CD14-positive monocyte (primary cell): ENCODE results near the gene CYP46A1. TPM values are rescaled to one million over a fixed set of nuclear protein-coding genes. Genes with fewer than 3 reads are reported as not detected.
A peak's percentile ranks its signal among the peaks of the same experiment; 100 is the strongest.

ENCODE experiments used
- DNase-seq, 3 donors: peaks; one replicate each; pipeline ENCODE4 v3.0.0-alpha.2; 2011 to 2022
- H2AFZ ChIP-seq: 2 replicates; pipeline ENCODE4 v1.6.0; 2012; ENCODE audit warnings: mild to moderate bottlenecking, low read depth, low read length, inconsistent platforms; ENCODE audit not compliant: insufficient read depth, poor library complexity, severe bottlenecking
- H3K27ac ChIP-seq, 2 donors: 1 replicate in 1 of 2; 2 replicates in 1 of 2; pipeline ENCODE4 v1.5.1; 2012 to 2013; ENCODE audit warnings: low read length in 2 of 2, control low read depth in 1 of 2, inconsistent platforms in 1 of 2, low read depth in 1 of 2, mild to moderate bottlenecking in 1 of 2
- H3K27me3 ChIP-seq, 2 donors: one replicate each; pipeline versions ENCODE4 v1.6.0 to v1.6.1; 2011 to 2013; ENCODE audit warnings: low read length in 2 of 2; ENCODE audit not compliant: control insufficient read depth in 2 of 2, insufficient read depth in 2 of 2
- H3K36me3 ChIP-seq, 2 donors: replicated peaks in 1 of 2; 1 replicate in 1 of 2; 2 replicates in 1 of 2; pipeline versions ENCODE4 v1.5.1 to v1.6.1; 2012 to 2013; ENCODE audit warnings: low read length in 2 of 2, control low read depth in 1 of 2, inconsistent platforms in 1 of 2, mild to moderate bottlenecking in 1 of 2; ENCODE audit not compliant: insufficient read depth in 2 of 2, control insufficient read depth in 1 of 2
- H3K4me1 ChIP-seq, 2 donors: 1 replicate in 1 of 2; 2 replicates in 1 of 2; pipeline versions ENCODE4 v1.5.1 to v1.6.1; 2012 to 2013; ENCODE audit warnings: low read length in 2 of 2, control low read depth in 1 of 2, inconsistent platforms in 1 of 2, mild to moderate bottlenecking in 1 of 2, moderate library complexity in 1 of 2; ENCODE audit not compliant: insufficient read depth in 2 of 2, control insufficient read depth in 1 of 2
- H3K4me2 ChIP-seq: replicated peaks from 2 replicates; pipeline ENCODE3; 2012; ENCODE audit warnings: low read length, moderate library complexity, mild to moderate bottlenecking; ENCODE audit not compliant: poor library complexity, severe bottlenecking; ENCODE audit errors: extremely low read depth
- H3K4me3 ChIP-seq, 3 experiments: fragments of 200-600 bp in 1 of 3; sonication (generic) in 1 of 3; replicated peaks in 1 of 3; 1 replicate in 2 of 3; 2 replicates in 1 of 3; pipeline ENCODE4 v1.5.1; 2011 to 2013; ENCODE audit warnings: low read length in 3 of 3, mild to moderate bottlenecking in 3 of 3, control low read depth in 2 of 3, low read depth in 2 of 3, inconsistent platforms in 1 of 3, moderate library complexity in 1 of 3
- H3K79me2 ChIP-seq: 2 replicates; pipeline ENCODE4 v1.6.0; 2012; ENCODE audit warnings: mild to moderate bottlenecking, control low read depth, inconsistent platforms, low read length, moderate library complexity; ENCODE audit not compliant: insufficient read depth
- H3K9ac ChIP-seq: 2 replicates; pipeline ENCODE4 v1.6.0; 2017; ENCODE audit warnings: low read length, mild to moderate bottlenecking; ENCODE audit not compliant: insufficient read depth, poor library complexity, severe bottlenecking
- H3K9me3 ChIP-seq, 2 donors: replicated peaks in 1 of 2; 1 replicate in 1 of 2; 2 replicates in 1 of 2; pipeline versions ENCODE4 v1.5.1 to v1.6.1; 2012 to 2013; ENCODE audit warnings: low read length in 2 of 2, control low read depth in 1 of 2; ENCODE audit not compliant: control insufficient read depth in 1 of 2, insufficient read depth in 1 of 2
- H4K20me1 ChIP-seq: 2 replicates; pipeline ENCODE4 v1.6.0; 2012; ENCODE audit warnings: mild to moderate bottlenecking, low read length, control low read depth, moderate library complexity; ENCODE audit not compliant: insufficient read depth
- H3K27ac Mint-ChIP-seq, 7 donors: one replicate each; pipeline ENCODE4 v1.8.0; 2020; ENCODE audit warnings: mild to moderate bottlenecking in 7 of 7, mixed read lengths in 7 of 7, moderate library complexity in 6 of 7, inconsistent platforms in 2 of 7
- H3K27me3 Mint-ChIP-seq, 3 donors: one replicate each; pipeline ENCODE4 v1.8.0; 2021 to 2022; ENCODE audit warnings: low read depth in 3 of 3, mild to moderate bottlenecking in 3 of 3, mixed read lengths in 3 of 3, moderate library complexity in 3 of 3, inconsistent platforms in 1 of 3
- H3K36me3 Mint-ChIP-seq, 2 donors: one replicate each; pipeline ENCODE4 v1.8.0; 2020; ENCODE audit warnings: mixed read lengths in 2 of 2, inconsistent platforms in 1 of 2, mild to moderate bottlenecking in 1 of 2
- H3K4me1 Mint-ChIP-seq: one replicate; pipeline ENCODE4 v1.8.0; 2020; ENCODE audit warnings: mild to moderate bottlenecking, mixed read lengths
- H3K4me3 Mint-ChIP-seq, 2 donors: one replicate each; pipeline ENCODE4 v1.8.0; 2020; ENCODE audit warnings: mild to moderate bottlenecking in 2 of 2, mixed read lengths in 2 of 2, moderate library complexity in 1 of 2
- H3K9me3 Mint-ChIP-seq, 7 donors: one replicate each; pipeline ENCODE4 v1.8.0; 2020 to 2022; ENCODE audit warnings: mixed read lengths in 7 of 7, mild to moderate bottlenecking in 6 of 7, moderate library complexity in 6 of 7, inconsistent platforms in 2 of 7
- CTCF ChIP-seq: fragments of 200-600 bp; IDR thresholded peaks from one replicate; pipeline ENCODE4 v1.8.0; 2022; ENCODE audit warnings: antibody characterized with exemption, mild to moderate bottlenecking
- WGBS: methylation state at CpG from one replicate; pipeline ENCODE4 v1.1.5; 2013; ENCODE audit warnings: missing lambda C conversion rate; ENCODE audit not compliant: insufficient coverage; 5-methylcytosine and 5-hydroxymethylcytosine counted together
- intact Hi-C, 2 donors: fragments of 100-400 bp; cut with micrococcal nuclease; formaldehyde crosslinking; loops; one replicate each; pipeline versions ENCODE4 v1.15.0 to v1.15.1; 2023
- polyA plus RNA-seq, 3 donors: library from polyadenylated mRNA; depleted of rRNA in 1 of 3; unstranded in 2 of 3; stranded (reverse) in 1 of 3; fragments of 300-500 nt in 2 of 3; fragments of >200 nt in 1 of 3; fragmentation: Illumina TruSeq in 2 of 3; gene quantifications; 1 replicate in 2 of 3; 2 replicates in 1 of 3; pipeline ENCODE4 v1.2.3, GENCODE V29; 2012 to 2021

CYP46A1 gene
- polyA plus RNA-seq, 3 donors, result not detected

DNA sequence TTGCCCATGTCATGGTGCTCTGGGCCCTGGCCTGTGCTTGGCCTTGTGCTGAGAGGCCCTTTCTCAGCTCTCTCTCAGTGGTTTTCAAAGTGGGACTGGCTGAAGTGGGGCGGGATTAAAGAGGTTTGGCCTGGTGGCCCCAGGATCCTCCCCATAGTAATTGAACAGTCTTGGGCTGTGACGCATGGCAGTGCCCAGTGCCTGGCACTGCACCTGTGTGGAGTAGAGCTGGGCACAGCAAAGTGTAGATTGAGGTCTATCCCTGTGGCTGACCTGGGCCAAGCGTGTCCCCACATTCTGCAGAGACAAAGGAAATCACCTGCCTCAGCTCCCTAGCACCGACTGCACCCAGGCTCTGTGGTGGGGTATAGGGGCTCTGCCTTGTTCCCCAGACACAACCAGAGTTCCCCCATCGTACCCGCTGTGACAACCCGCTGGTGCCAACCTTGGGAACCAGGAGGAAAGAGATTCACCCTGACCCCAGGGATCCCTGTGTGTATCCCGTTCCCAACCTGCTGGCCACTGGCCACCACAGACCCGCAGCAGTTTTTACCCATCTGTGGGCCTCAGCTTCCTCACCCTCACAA lies 9.9 kb upstream of the CYP46A1 start:
- Histone ChIP-seq H2AFZ (no peak overlapping the region), H3K27me3 (peaks cover 0 to 11% of the 10 kb centered on the region in 2 donors), H3K9ac (no peak overlapping the region), H3K36me3 (no peaks in the 10 kb centered on the region), H3K4me1 (peaks cover 9 to 10% of the 10 kb centered on the region in 2 donors), H4K20me1 (no peaks in the 10 kb centered on the region), H3K27ac (no peak overlapping the region), H3K9me3 (peaks cover 21 to 27% of the 10 kb centered on the region in 2 donors), H3K4me3 (no peak overlapping the region), H3K4me2 (no peak overlapping the region), H3K79me2 (no peaks in the 10 kb centered on the region)
- H3K4me3 Mint-ChIP-seq, result no peak overlapping the region
- H3K9me3 Mint-ChIP-seq, result peaks cover 16 to 30% (median 22%) of the 10 kb centered on the region in 7 donors
- H3K27me3 Mint-ChIP-seq, result peaks cover 24 to 34% (median 30%) of the 10 kb centered on the region in 3 donors
- intact Hi-C loops, result no loop called here
- peaks cover 8% of the 10 kb centered on the region for H3K4me1 Mint-ChIP-seq
- H3K36me3 Mint-ChIP-seq, result no peaks in the 10 kb centered on the region
- TF ChIP-seq CTCF, result no peak
- DNase-seq, result no peak
- 100% methylated on average over 2 of the region's 9 CpGs for WGBS
- H3K27ac Mint-ChIP-seq, result no peak overlapping the region

GRCh38 chr14:99674776-99675381 lies 9.2 kb upstream of the CYP46A1 start:
- no peak for DNase-seq
- peaks cover 8% of the 10 kb centered on the region for H3K4me1 Mint-ChIP-seq
- H3K27me3 ChIP-seq, result peaks cover 0 to 11% of the 10 kb centered on the region in 2 donors
- H3K4me1 ChIP-seq, result peaks cover 9 to 10% of the 10 kb centered on the region in 2 donors
- H3K4me3 ChIP-seq, result no peak overlapping the region
- H3K36me3 ChIP-seq, result no peaks in the 10 kb centered on the region
- H3K4me3 Mint-ChIP-seq, result peak overlapping the region in 1 of 2 donors; percentile 39
- H3K36me3 Mint-ChIP-seq, result no peaks in the 10 kb centered on the region
- no peak overlapping the region for H3K4me2 ChIP-seq
- no peaks in the 10 kb centered on the region for H4K20me1 ChIP-seq
- H3K9me3 ChIP-seq, result peaks cover 23 to 27% of the 10 kb centered on the region in 2 donors
- no peak overlapping the region for H2AFZ ChIP-seq
- peaks cover 16 to 32% (median 23%) of the 10 kb centered on the region in 7 donors for H3K9me3 Mint-ChIP-seq
- WGBS, result 54% methylated on average over 60 of the region's 60 CpGs
- intact Hi-C loops, result no loop called here
- H3K27ac Mint-ChIP-seq, result no peak overlapping the region
- no peak overlapping the region for H3K9ac ChIP-seq
- no peaks in the 10 kb centered on the region for H3K79me2 ChIP-seq
- TF ChIP-seq CTCF, result no peak
- no peak overlapping the region for H3K27ac ChIP-seq
- peaks cover 25 to 38% (median 31%) of the 10 kb centered on the region in 3 donors for H3K27me3 Mint-ChIP-seq
